Measurements from ENCODE around the gene MVD.

GRCh38 chr16:88628512-88628974, 34.3 kb downstream of the MVD start:
- TF ChIP-seq EZH2 (IDR thresholded peaks at IDR 0.05; ENCODE audit: low read length, unreplicated experiment) (no peak), CTCF (conservative IDR thresholded peaks at IDR 0.05; ENCODE audit: low read depth, low read length) (peak; percentile 51; the same call in 1 of the 2 replicates), EZH2phosphoT487 (IDR thresholded peaks at IDR 0.05; ENCODE audit: borderline replicate concordance, low read length) (no peak)
